ENCODE results near the gene ZFHX3.

GRCh38 chr16:72952811-72953271 lies 95.1 kb downstream of the ZFHX3 start:
- no peak for TF ChIP-seq CTCF (IDR thresholded peaks at IDR 0.05)
- TF ChIP-seq POLR2A (IDR thresholded peaks at IDR 0.05): no peak

All from heart left ventricle (tissue), 13 donors.